WTC11 (cell line): ENCODE measurements around the gene FAM9C. TPM values are rescaled to one million over a fixed set of nuclear protein-coding genes. Genes with fewer than 3 reads are reported as not detected.

Experiments used
- ATAC-seq: fragments of 200-7000 bp; cut with Tn5 transposase; 2 replicates; pipeline ENCODE4 v1.10.0; 2021; ENCODE audit warnings: mild to moderate bottlenecking, moderate library complexity
- CTCF ChIA-PET: fragments of 300-600 bp; sonication (Branson Sonifier 250); formaldehyde crosslinking; loops from one replicate; lab custom pipeline; 2021; ENCODE audit warnings: antibody characterized with exemption; lab: Charles Lee
- POLR2A ChIA-PET: fragments of 350-600 bp; sonication (Branson Sonifier 250); formaldehyde crosslinking; loops from one replicate; lab custom pipeline; 2021; ENCODE audit warnings: antibody characterized with exemption; lab: Charles Lee
- DNase-seq: peaks from one replicate; pipeline ENCODE4 v3.0.0; 2021; ENCODE audit warnings: low spot score
- H3K27ac Mint-ChIP-seq: 2 replicates; pipeline ENCODE4 v1.8.0; 2021; ENCODE audit warnings: mixed read lengths
- H3K27me3 Mint-ChIP-seq: 2 replicates; pipeline ENCODE4 v1.8.0; 2021; ENCODE audit warnings: low read depth, mild to moderate bottlenecking, moderate library complexity, mixed read lengths
- H3K36me3 Mint-ChIP-seq: 2 replicates; pipeline ENCODE4 v1.8.0; 2021; ENCODE audit warnings: mixed read lengths
- H3K4me1 Mint-ChIP-seq: 2 replicates; pipeline ENCODE4 v1.8.0; 2022; ENCODE audit warnings: mixed read lengths
- H3K4me3 Mint-ChIP-seq: 2 replicates; pipeline ENCODE4 v1.8.0; 2021; ENCODE audit warnings: mild to moderate bottlenecking, moderate library complexity, mixed read lengths
- H3K9me3 Mint-ChIP-seq: 2 replicates; pipeline ENCODE4 v1.8.0; 2021; ENCODE audit warnings: mixed read lengths
- ATF3 ChIP-seq: sonication (generic); formaldehyde crosslinking; conservative IDR thresholded peaks from 2 replicates; pipeline ENCODE4 v1.8.1; 2022; ENCODE audit warnings: mild to moderate bottlenecking, missing genetic modification reagents
- ATF6 ChIP-seq: sonication (generic); formaldehyde crosslinking; IDR thresholded peaks from 2 replicates; pipeline ENCODE4 v1.8.1; 2023; ENCODE audit warnings: mild to moderate bottlenecking, missing genetic modification reagents
- E2F4 ChIP-seq: sonication (generic); formaldehyde crosslinking; IDR thresholded peaks from 2 replicates; pipeline ENCODE4 v1.8.1; 2022; ENCODE audit warnings: low read depth, mild to moderate bottlenecking, moderate library complexity, missing genetic modification reagents, borderline replicate concordance
- E2F5 ChIP-seq: sonication (generic); formaldehyde crosslinking; IDR thresholded peaks from 2 replicates; pipeline ENCODE4 v1.8.1; 2022; ENCODE audit warnings: mild to moderate bottlenecking, moderate library complexity, missing genetic modification reagents
- ETV6 ChIP-seq: sonication (generic); formaldehyde crosslinking; IDR thresholded peaks from 2 replicates; pipeline ENCODE4 v1.8.1; 2022; ENCODE audit warnings: mild to moderate bottlenecking, missing genetic modification reagents
- FOXJ3 ChIP-seq: sonication (generic); formaldehyde crosslinking; IDR thresholded peaks from 2 replicates; pipeline ENCODE4 v1.9.0; 2021; ENCODE audit warnings: missing genetic modification reagents, mild to moderate bottlenecking, borderline replicate concordance
- FOXK1 ChIP-seq: sonication (generic); formaldehyde crosslinking; IDR thresholded peaks from 2 replicates; pipeline ENCODE4 v1.8.0; 2022; ENCODE audit warnings: mild to moderate bottlenecking, moderate library complexity, missing genetic modification reagents
- FOXP1 ChIP-seq: sonication (generic); formaldehyde crosslinking; IDR thresholded peaks from 2 replicates; pipeline ENCODE4 v1.8.0; 2022; ENCODE audit warnings: missing genetic modification reagents, mild to moderate bottlenecking, moderate library complexity, borderline replicate concordance
- GRHL2 ChIP-seq: fragments of 250-450 bp; sonication (Bioruptor Pico); IDR thresholded peaks from 2 replicates; pipeline ENCODE4 v1.8.0; 2022; ENCODE audit warnings: mild to moderate bottlenecking, moderate library complexity; ENCODE audit not compliant: insufficient replicate concordance, severe bottlenecking
- GTF2I ChIP-seq: fragments of 250-450 bp; sonication (Bioruptor Pico); conservative IDR thresholded peaks from 2 replicates; pipeline ENCODE4 v1.4.0; 2021; ENCODE audit warnings: mild to moderate bottlenecking
- MXD4 ChIP-seq: fragments of 250-450 bp; sonication (Bioruptor Pico); IDR thresholded peaks from 2 replicates; pipeline ENCODE4 v1.8.0; 2021; ENCODE audit warnings: mild to moderate bottlenecking, moderate library complexity, borderline replicate concordance
- NR2C2 ChIP-seq: sonication (generic); formaldehyde crosslinking; IDR thresholded peaks from 2 replicates; pipeline ENCODE4 v1.8.0; 2022; ENCODE audit warnings: mild to moderate bottlenecking, missing genetic modification reagents
- PREB ChIP-seq: sonication (generic); formaldehyde crosslinking; IDR thresholded peaks from 2 replicates; pipeline ENCODE4 v1.8.1; 2022; ENCODE audit warnings: mild to moderate bottlenecking, missing genetic modification reagents, moderate library complexity, borderline replicate concordance
- PRRX2 ChIP-seq: fragments of 250-450 bp; sonication (Bioruptor Pico); IDR thresholded peaks from 2 replicates; pipeline ENCODE4 v1.8.0; 2021; ENCODE audit warnings: mild to moderate bottlenecking
- SMAD3 ChIP-seq: sonication (generic); formaldehyde crosslinking; IDR thresholded peaks from 2 replicates; pipeline ENCODE4 v1.8.0; 2022; ENCODE audit warnings: missing genetic modification reagents, mild to moderate bottlenecking, borderline replicate concordance
- TEAD1 ChIP-seq: sonication (generic); formaldehyde crosslinking; IDR thresholded peaks from 2 replicates; pipeline ENCODE4 v1.8.0; 2022; ENCODE audit warnings: mild to moderate bottlenecking, missing genetic modification reagents
- USF2 ChIP-seq: sonication (generic); formaldehyde crosslinking; IDR thresholded peaks from 2 replicates; pipeline ENCODE4 v1.8.1; 2023; ENCODE audit warnings: mild to moderate bottlenecking, missing genetic modification reagents, moderate library complexity
- total RNA-seq: library from RNA; stranded (reverse); gene quantifications from 3 replicates; pipeline ENCODE4 v1.2.3, GENCODE V29; 2021
- TF ChIP-seq, protein P1 (sequence below): fragments of 250-450 bp; sonication (Bioruptor Pico); IDR thresholded peaks from 2 replicates; pipeline ENCODE4 v2.1.2; 2022; ENCODE audit warnings: mild to moderate bottlenecking, moderate library complexity
- TF ChIP-seq, protein P2 (sequence below): fragments of 250-450 bp; sonication (Bioruptor Pico); IDR thresholded peaks from 2 replicates; pipeline ENCODE4 v1.9.0; 2021; ENCODE audit warnings: mild to moderate bottlenecking

FAM9C gene
- total RNA-seq, 1 experiment from 2014 or later, result 0.28 TPM

DNA sequence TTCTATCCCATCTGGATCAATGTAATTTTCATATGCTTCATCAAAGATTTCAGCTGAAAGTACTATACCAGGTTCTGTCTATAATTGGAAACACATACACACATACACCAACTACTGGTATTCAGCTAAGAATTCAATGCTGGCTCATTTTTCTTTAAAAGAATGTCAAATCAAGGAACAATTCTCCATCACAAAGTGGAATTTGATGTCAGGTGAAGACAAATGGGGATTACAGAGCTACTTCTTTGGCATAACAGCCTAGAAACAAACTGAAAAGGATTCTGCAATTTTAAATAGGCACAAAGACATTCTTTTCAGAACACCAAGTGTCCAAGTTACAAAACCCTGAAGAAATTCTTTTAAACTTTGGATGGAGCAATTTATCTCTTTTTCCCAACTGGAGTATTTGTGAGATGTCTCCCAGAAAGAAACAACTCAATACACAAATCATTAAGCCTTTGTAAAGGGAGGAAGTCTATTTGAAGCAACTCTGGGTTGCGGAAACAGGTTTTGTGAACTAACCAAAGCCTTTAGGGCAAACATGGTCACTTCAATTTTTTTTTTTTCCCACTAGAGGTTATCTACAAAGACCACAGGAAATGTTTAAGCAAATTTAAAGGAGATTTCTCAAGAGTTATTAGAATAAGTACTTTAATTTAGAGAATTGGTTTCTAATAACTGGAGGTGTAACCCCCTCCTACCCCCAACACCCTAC is 1.9 kb upstream of the FAM9C start (continued):
- TF ChIP-seq, protein P1, sequence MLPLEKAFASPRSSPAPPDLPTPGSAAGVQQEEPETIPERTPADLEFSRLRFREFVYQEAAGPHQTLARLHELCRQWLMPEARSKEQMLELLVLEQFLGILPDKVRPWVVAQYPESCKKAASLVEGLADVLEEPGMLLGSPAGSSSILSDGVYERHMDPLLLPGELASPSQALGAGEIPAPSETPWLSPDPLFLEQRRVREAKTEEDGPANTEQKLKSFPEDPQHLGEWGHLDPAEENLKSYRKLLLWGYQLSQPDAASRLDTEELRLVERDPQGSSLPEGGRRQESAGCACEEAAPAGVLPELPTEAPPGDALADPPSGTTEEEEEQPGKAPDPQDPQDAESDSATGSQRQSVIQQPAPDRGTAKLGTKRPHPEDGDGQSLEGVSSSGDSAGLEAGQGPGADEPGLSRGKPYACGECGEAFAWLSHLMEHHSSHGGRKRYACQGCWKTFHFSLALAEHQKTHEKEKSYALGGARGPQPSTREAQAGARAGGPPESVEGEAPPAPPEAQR (CRISPR knock-in tag), result no peak
- TF ChIP-seq NR2C2 (CRISPR knock-in tag) (no peak), PREB (CRISPR knock-in tag) (no peak), ATF6 (no peak), SMAD3 (CRISPR knock-in tag) (no peak)
- TF ChIP-seq, protein P2, sequence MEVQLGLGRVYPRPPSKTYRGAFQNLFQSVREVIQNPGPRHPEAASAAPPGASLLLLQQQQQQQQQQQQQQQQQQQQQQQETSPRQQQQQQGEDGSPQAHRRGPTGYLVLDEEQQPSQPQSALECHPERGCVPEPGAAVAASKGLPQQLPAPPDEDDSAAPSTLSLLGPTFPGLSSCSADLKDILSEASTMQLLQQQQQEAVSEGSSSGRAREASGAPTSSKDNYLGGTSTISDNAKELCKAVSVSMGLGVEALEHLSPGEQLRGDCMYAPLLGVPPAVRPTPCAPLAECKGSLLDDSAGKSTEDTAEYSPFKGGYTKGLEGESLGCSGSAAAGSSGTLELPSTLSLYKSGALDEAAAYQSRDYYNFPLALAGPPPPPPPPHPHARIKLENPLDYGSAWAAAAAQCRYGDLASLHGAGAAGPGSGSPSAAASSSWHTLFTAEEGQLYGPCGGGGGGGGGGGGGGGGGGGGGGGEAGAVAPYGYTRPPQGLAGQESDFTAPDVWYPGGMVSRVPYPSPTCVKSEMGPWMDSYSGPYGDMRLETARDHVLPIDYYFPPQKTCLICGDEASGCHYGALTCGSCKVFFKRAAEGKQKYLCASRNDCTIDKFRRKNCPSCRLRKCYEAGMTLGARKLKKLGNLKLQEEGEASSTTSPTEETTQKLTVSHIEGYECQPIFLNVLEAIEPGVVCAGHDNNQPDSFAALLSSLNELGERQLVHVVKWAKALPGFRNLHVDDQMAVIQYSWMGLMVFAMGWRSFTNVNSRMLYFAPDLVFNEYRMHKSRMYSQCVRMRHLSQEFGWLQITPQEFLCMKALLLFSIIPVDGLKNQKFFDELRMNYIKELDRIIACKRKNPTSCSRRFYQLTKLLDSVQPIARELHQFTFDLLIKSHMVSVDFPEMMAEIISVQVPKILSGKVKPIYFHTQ (CRISPR knock-in tag), result no peak

GRCh38 chrX:13043938-13044337 is 482 bp downstream of the FAM9C start:
- peaks cover 13% of the 10 kb centered on the region for H3K4me1 Mint-ChIP-seq
- H3K4me3 Mint-ChIP-seq, result no peak overlapping the region
- no peak for ATAC-seq
- no peak for DNase-seq
- no peak overlapping the region for H3K27ac Mint-ChIP-seq
- H3K36me3 Mint-ChIP-seq, result no peaks in the 10 kb centered on the region
- H3K9me3 Mint-ChIP-seq, result no peaks in the 10 kb centered on the region
- ChIA-PET POLR2A (no interaction called here), CTCF (interaction anchor here (1.5 kb wide), 1 partner anchor 13 kb away, joined by 4 read pairs; no protein-coding TSS in a partner anchor)
- H3K27me3 Mint-ChIP-seq, result no peaks in the 10 kb centered on the region
- TF ChIP-seq GTF2I (CRISPR knock-in tag) (no peak), GRHL2 (CRISPR knock-in tag) (no peak), PREB (CRISPR knock-in tag) (no peak), MXD4 (CRISPR knock-in tag) (no peak), FOXJ3 (CRISPR knock-in tag) (no peak), E2F5 (CRISPR knock-in tag) (no peak), E2F4 (CRISPR knock-in tag) (no peak), USF2 (CRISPR knock-in tag) (no peak), FOXK1 (no peak), ETV6 (CRISPR knock-in tag) (no peak), ATF3 (CRISPR knock-in tag) (no peak), TEAD1 (CRISPR knock-in tag) (no peak), PRRX2 (CRISPR knock-in tag) (no peak), FOXP1 (CRISPR knock-in tag) (no peak)
- TF ChIP-seq, protein P2 (CRISPR knock-in tag), result no peak
